HG02852 (cell line): ENCODE measurements around the gene CDC42BPG.

Experiments
- ATAC-seq: cut with Tn5 transposase; IDR thresholded peaks from one replicate; pipeline ENCODE4 v1.9.1; 2021; ENCODE audit warnings: mild to moderate bottlenecking, moderate library complexity; ENCODE audit not compliant: unreplicated experiment

The CDC42BPG gene

DNA sequence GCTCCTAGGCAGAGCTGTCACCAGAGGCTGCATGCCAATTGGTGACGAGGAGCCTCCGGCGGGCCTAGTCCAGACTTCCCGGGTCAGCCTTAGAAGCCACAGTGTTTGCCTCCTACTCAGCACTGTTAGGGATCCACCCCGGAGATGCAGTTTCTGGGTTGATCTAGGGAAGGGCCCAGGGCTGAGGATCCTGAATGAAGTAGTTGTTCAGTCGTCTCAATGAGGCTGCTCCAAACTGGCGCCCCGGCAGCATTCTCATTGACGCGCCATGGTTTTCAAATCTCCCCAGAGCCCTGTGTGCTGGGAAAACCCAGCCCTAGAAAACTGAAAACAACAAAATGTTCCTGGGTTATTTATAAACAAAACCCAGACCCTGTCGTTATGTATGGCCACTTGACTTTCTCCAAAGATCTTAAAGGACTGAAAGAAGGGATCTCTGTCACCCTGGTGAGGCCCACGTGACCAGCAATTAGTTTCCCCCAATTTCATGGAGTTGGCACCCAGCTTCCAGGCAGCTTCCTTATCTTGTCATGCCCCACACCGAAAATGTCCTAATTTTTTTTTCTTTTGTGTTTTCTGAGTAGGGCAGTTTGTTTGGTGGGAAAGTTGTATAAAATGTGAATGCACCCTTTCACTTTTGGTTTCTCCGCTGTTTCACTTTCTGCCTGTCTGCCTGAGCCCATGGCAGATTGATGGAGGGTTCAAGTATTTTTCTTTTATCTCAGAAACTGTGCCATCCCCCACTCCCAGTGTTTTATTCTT, 36.0 kb upstream of the CDC42BPG start:
- no peak for ATAC-seq

DNA sequence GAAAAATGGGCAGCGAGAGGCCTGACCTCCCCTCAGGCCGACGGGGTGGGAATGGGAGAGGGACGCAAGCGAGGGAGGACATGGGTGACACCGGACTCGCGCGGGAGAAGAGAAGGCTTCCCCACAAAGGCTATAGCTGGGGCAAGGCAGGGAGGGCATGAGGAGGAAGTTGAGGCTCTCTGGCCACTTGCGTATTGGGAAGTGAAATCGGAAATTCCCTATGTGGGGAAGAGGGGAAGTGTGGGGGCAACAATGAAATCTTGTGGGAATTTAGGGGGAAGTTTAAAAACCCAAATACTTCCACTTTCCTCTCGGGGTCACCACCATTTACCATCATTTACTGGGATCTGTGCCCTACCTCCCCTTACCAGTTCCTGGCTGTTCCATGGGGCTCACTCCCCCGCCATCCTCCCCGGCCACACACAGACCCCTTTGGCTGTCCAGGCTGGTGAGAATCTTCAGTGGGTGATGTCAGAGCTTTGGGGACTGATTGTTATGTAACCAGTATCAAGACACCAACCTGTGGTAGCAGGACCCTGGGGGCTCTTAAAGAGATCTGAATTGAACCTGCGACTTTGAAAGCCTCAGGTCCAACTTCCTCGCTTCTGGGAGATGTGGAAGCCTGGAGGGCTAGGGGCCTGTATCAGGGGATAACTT, 34.9 kb upstream of the CDC42BPG start:
- no peak for ATAC-seq

DNA sequence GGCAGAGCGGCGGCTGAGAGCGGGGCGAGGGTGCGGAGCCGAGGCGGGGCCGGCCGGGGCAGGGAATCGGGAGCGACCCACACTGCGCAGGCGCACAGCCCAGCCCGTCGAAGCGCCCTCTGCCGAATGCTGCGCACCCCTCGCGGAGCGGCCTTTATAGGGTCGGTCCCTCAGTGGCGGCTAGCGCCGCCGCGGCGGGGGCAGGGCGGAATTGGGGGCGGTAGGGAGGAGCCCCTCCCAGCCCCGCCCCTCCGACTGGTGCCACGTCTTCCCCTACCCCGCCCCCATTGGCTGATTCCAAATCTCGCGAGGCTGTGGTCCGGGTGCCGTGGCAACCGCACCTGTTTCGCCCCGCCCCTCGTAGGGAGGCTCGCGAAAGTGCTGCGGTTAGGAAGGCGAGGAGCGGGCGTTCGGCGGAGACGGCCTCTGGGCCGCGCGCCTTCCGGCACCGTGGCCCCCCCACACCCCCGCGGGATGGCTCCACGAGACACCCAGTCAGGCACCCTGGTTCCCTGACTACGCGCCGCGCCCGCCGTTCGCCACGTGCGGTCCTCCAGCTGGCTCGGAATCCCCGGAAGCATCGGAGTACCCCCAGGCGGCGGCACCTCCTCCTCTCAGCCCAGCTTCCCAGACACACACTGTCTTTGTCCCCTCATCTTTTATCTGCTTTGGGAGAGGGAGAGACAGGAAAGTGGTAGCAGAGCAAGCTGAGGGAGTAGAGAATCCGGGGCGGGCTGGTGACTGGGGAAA, 34.2 kb upstream of the CDC42BPG start, which contains the start of gene EHD1:
EHD1 (minus strand) TSS at position 128 of the 750 bp plus-strand sequence. CDS start 157 bp downstream, outside the sequence.
- peak; percentile 63 for ATAC-seq

DNA sequence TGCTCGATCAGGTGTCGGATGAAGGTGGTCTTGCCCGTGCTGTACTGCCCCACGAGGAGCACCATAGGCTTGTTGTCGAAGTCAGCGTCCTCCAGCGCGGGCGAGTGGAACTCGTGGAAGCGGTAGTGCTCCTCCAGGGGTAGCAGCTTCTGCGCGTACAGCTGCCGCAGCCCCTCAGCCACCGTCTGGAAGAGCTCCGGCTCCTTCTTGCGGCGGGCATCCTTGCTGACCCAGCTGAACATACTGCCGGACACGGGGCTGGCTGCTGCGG, 33.7 kb upstream of the CDC42BPG start:
- ATAC-seq: no peak

DNA sequence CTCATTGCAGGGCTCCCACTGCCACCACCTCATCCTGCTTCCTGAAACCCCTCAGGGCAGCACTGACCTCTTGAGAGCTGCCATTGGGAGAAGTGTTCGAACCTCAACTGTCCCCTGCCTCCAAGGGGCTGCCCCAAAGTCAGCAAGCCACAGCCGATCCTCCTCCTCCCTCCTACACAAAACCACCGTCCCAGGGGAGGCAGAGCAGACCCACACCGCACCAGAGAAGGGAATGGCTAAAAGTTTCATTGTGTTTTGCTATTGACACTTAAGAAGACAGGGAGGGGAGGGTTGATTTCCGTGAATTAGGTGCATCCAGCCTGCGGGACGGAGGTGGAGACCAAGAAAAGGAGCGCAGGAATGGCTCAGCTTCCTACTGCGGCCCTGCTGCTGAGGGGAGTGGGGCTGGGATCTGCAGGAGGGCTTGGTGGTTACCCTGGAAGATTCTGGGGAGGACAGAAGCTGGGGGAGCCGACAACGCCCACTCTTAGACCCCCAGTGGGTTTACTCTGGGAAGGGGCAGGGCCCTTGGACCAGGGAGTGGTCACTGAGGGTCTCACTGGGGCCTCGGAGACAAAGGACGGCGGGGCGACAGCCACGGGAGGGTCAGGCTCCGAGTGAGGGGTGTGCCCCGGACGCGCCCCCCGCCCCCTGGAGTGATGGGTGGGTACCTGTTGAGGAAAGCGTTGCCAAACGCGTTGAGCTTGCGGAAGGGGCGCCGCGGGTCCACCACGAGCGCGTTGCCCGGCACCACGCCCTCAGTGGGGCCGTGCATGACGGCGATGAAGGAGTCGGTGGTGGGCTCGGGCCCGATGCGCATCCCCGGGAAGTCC, 33.2 kb upstream of the CDC42BPG start:
- ATAC-seq: peak; percentile 11

DNA sequence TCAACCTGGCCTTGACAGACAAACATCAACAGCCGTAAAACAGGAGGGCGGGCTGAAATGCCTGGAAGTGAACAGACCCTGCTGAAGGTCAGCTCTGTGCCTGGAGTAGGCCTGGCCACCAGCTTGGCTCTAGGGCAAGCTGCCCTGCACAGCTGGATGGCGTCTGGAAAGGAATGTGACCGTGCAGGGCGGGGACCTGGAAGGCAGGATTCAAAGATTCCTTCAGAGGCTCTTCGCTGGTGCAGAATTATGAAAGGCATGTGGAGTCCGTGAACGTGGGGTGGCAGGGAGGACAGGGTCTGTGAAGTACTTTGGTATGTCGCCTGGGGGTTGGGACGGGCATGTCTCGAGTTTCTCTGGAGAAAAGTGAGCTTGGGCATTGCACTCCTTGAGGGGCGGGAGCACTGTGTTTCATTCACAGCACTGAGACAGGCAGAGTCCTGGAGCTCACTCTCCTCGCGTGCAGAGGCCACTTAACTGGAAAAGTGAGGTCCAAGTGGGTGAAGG, 32.4 kb upstream of the CDC42BPG start:
- ATAC-seq: no peak

DNA sequence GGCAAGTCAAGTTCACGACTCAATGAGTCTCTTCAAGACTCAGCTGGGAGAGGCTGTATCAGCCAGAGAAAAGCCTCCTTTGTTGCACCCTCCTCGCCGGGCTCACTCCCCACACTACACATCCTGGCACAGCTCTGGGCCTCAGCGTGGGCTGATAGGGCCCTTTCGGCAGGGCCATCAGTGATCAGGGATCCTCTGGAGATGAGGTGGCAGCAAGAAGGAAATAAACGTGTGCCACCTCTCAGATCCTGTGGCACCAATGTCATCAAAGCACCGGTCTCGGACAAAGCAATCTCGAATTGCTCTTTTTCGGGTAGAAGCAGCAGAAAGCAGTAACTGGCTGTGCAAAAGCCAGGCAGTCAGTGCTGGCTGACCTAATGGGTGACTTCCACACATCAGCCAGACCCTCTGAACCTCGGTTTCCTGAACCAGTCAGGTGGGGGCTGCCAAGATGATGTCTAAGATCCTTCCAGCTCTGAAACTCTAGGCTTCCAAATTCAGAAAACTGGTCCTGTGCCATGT, 31.8 kb upstream of the CDC42BPG start:
- no peak for ATAC-seq

DNA sequence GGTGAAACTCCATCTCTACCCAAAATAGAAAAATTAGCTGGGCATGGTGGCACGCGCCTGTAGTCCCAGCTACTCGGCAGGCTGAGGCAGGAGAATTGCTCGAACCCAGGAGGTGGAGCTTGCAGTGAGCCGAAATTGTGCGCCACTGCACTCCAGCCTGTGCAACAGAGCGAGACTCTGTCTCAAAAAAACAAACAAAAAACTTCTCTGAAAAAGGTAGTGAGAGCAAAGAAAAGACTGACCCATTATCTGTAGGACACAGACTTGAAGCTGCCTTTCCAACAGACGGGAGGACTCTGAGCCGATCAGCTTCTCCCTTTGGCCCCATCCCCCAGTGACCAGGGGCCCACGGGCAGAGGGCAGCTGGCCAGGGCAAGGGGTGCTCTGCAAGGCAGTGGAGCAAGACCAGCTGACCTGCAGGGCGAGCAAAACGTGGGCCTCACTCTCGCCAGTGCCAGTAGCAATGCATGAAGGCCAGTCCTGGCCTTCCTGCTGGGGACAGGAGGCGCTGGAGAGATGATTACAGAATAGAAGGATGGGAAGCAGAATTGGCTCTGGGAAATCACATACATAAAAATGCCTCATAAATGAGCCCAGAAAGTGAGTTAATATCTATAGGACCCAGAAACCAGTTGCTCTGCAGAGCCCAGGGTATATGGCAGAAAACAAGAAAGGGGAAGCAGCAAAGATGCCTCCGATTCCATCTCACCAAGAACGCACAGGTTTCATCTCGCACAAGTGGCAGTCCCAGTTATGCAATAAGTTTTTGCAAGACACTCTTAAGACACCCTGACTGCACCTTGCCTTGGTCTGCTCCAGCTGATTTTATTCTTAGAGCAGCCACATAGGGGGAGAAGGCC, 31.1 kb upstream of the CDC42BPG start:
- ATAC-seq: no peak

DNA sequence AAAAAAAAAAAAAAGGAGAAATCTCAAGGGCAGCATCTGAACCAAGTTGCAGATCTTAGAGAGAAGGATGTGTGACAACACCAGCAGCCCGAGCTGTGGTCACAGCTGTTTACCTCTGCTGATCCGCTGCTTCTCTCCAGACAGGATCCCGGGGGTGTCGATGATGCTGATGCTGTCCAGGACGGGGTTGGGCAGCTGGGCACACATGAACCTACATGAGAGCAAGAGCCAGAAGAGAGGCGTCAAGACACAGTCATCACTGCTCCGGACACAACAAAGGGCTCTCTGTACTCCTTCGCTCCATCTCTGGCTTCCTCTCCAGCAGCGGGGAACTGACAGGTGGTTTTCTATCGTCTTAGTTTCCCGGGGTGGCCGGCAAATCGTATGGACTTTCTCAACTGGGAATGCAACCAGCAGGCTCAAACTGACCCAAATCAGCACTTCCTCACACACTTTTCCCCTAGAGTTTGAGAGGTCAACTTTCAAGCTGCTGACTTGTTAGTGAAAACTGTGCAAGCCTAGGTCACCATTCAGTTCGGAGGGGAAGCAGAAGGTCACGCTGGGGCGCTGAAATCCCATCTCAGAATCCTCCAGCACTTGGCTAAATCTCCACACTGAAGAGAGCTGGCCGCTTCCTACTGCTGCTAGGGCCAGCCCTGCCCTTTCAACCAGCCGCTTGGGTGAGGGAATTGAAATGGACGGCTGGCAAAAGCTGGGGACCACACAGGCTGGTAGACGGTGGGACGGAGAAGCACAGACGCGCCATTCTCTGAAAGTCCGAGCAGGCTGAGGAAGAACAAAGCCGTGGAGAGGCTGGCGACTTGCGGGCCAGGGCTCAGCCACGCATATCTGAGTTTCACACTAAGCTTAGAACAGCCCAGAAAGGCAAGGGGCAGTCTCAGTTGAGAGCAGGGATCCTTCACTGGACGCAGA, 30.1 kb upstream of the CDC42BPG start:
- no peak for ATAC-seq

DNA sequence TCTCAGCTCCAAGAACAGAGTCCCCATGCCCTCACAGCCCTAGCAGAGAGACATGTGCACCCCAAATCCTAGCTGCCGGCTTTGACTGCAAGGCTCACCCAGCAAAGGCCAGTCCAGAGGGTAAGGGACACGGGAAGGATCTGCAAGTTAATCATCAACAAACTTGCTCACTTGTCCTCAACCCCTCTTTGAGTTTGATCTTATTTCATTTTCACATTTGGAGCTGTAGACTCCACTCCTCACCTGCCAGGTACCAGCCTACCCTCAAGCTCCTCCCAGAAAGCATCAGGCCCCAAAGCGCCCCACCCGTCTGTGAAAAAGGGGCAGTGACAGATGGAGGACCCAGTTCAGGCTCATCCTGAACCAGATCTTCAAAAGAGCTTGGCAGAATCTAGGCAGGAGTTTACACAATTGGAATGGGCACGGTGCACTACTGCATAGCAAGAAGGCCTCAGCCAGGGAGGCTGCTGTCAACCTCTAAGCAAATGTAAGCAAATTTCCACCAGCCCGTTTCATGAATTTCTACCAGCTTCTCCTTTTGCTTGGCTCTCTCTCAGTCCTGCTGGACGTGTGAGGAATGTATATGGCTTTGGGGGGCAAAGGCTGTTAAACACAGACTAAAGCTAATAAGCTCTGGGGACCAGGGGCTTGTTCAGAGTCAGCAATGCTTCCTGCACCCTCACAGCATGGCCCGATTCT, 28.5 kb upstream of the CDC42BPG start:
- ATAC-seq: no peak

DNA sequence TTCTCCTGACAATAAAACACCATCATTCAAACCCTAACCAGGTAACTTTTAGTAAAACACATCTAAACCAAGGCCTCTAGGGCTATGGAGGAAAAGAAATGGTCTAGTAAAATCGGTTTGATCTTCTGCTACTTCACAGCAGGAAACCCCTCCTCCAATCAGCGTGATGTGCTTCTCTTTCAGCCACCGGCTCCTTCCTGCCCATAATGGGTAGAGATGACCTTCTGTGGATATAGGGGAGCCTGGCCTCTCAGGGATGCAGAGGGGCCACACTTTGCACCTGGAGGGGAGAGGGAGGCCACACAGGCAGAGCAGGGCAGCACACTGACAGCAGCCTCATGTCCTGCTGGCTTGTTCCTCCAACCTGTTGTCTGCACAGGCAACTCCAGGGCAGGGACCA, 27.0 kb upstream of the CDC42BPG start:
- ATAC-seq: no peak

DNA sequence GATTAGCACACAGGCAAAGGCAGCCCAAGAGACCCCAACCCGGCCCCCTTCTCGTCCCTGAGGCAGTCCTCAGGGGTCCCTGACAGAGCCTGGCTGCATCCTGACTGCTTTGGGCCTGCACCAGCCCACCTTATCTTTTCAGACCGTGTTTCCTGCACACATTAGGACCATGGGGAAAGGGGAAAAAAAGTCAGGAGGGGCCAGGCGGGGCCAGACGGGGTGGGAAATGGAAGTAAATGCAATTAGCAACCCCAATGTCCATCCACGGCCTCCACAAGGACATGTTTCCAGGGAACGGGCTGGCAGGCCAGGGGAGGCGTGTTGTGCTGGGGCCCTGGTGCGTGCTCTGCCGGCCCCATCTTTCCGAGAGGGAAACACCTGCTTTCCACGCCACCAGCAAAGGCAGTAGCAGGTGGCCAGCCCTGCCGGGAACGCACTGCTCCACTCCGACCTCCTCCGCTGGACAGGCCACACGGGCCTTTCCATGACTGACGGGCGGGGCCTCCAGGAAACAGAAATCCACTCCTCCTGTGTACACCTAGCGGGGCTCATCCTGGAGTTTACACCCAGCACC, 26.5 kb upstream of the CDC42BPG start:
- ATAC-seq: no peak

DNA sequence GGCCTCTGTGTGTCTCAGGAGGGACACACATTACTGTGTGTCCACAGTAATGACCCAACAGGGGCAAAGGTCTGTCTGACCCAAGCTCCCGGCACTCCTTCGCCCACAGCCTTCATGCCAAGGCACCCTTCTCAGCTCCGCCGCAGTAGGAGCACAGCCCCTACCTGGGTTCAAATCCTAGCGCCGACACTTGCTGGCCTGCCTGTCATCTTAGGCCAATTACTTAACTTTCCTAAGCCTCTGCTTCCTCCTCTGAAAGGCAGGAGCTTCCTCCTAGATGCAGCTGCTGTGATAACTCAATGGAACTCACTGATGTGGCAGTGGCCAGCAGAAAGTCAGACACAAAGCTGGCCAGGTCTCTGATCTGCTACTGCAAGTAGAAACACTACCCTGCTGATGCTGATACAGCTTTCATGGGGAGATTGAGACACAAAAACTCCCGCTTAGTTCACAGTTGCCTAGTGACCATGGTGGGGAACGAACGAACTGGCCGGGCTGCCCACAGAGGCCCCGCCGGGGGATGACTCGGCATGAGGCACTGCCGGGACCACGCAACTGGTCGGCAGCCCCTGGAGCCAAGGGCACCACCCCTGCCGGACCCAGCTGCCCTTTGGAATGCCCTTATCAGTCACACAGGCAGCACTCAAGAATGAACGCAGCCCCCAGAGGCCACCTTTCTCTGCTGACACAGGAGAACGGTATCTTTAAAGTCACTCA, 25.9 kb upstream of the CDC42BPG start:
- no peak for ATAC-seq

DNA sequence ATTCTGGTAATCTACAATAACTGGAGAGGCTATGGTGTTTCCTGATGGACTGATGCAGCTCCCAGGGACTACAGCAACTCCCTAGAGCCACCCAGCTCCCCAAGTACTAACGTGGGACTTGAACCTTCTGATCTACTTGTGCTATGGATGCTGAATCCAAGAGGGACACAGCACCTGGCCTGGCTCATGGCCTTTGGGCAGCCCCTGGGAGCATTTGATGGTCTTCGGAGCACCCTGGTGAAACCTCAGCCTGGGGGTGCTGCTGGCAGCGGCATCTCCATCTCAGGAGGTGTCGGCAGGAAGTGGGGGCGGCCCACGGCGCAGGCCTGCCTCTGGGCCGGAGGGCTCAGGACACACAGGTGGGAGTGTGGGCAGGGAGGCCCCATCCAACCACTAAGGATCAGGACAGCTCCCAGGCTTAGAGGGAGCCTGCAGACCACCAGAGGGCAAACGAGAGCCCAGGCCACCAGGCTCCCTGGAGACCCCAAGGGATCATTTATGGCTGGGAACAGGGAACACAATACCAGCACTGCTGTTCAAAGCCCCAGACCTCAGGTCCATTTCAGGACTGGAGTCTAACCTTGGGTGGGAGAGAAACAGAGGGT, 25.2 kb upstream of the CDC42BPG start:
- ATAC-seq: no peak

DNA sequence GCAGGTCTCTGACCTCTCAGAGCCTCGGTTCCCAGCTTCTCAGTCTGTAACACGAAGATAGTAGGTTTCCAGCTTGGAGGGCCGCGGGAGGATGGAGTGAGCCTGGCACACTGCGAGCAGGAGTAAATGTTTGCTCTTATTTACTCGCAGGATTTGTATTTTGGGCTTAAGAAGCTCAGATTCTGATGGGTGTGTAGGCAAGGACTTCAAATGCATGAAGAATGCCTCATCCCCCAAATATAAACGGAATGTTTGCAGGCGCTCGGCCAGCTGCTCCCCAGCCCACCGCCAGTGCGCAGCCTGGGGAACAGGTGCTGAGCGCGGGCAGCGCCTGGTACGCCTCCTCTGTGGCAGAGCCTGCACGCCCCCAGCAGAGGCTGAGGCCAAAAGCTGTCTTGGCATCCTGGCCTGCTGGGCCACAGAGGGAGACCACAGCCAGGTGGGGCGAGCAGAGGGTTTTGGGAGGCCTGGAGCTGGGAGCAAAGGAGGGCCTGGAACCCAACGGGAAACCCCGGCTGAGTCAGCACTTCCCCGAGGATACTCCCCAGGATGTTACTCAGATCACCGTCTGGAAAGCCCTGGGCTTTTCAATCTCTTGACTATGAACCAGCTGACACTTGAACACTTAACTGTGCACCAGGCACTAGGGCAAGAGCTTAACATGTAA, 24.6 kb upstream of the CDC42BPG start:
- ATAC-seq: no peak
